ENCODE data around the gene ZNF502.

- TF ChIP-seq ARNTL (CRISPR knock-in tag; IDR thresholded peaks at IDR 0.05; ENCODE audit: borderline replicate concordance, low read depth) (no peak), CSDC2 (CRISPR knock-in tag; IDR thresholded peaks at IDR 0.05) (no peak), ESRRG (CRISPR knock-in tag; IDR thresholded peaks at IDR 0.05) (no peak), GLIS3 (CRISPR knock-in tag; IDR thresholded peaks at IDR 0.05) (no peak), PPARA (CRISPR knock-in tag; IDR thresholded peaks at IDR 0.05; ENCODE audit: borderline replicate concordance) (no peak), ISL1 (CRISPR knock-in tag; IDR thresholded peaks at IDR 0.05) (no peak)
These were observed 42.7 kb upstream of the ZNF502 start for GRCh38 chr3:44669760-44670159.

All from SK-N-SH treated with all-trans-retinoic acid at 6 μM for 48 hours (cell line).